GM12801 (cell line): ENCODE results near the gene ICOS.

Source experiments
- TF ChIP-seq, protein P1 (sequence below): IDR thresholded peaks from one replicate; pipeline ENCODE4 v1.5.1; 2011; ENCODE audit warnings: control low read depth; ENCODE audit not compliant: insufficient read length; ENCODE audit errors: extremely low read depth

The ICOS gene, protein sequence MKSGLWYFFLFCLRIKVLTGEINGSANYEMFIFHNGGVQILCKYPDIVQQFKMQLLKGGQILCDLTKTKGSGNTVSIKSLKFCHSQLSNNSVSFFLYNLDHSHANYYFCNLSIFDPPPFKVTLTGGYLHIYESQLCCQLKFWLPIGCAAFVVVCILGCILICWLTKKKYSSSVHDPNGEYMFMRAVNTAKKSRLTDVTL

DNA sequence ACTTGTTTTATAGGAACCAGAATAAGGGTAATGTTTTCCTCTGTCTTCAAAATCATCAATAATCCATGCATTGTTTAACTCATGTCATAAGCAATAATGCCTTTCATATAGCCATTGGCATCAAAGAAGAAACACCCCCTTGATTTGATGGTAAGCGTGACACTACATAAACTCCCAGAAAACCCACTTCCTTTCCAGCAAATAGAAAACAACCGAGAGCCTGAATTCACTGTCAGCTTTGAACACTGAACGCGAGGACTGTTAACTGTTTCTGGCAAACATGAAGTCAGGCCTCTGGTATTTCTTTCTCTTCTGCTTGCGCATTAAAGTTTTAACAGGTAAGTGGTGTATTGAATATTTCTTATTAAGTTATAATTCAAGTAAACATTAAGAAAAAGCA lies at the start of gene ICOS:
Gene ICOS, plus strand, starts transcription at position 229 of the 400 bp plus-strand sequence. Its CDS starts 52 bp downstream, at position 281.
- TF ChIP-seq, protein P1, sequence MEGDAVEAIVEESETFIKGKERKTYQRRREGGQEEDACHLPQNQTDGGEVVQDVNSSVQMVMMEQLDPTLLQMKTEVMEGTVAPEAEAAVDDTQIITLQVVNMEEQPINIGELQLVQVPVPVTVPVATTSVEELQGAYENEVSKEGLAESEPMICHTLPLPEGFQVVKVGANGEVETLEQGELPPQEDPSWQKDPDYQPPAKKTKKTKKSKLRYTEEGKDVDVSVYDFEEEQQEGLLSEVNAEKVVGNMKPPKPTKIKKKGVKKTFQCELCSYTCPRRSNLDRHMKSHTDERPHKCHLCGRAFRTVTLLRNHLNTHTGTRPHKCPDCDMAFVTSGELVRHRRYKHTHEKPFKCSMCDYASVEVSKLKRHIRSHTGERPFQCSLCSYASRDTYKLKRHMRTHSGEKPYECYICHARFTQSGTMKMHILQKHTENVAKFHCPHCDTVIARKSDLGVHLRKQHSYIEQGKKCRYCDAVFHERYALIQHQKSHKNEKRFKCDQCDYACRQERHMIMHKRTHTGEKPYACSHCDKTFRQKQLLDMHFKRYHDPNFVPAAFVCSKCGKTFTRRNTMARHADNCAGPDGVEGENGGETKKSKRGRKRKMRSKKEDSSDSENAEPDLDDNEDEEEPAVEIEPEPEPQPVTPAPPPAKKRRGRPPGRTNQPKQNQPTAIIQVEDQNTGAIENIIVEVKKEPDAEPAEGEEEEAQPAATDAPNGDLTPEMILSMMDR, result no peak

DNA sequence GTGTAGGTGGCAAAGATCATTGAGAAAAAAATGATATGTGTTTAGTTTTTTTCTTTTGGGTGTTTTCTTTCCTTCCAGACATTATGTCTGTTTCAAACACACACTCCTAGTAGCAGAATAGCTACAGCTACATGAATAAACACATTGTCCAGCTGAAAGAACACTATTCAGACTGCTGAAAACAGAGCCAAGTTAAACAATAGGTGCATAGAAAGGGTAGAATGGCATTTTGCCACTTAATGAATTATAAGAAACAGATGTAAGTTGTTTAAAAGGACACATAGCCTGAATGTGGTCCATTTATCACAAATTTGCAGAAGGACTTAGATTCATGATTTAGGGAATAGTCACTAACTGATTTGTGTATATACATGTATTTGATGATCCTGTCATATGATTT lies 48.9 kb upstream of the ICOS start:
- TF ChIP-seq, protein P1, result no peak

DNA sequence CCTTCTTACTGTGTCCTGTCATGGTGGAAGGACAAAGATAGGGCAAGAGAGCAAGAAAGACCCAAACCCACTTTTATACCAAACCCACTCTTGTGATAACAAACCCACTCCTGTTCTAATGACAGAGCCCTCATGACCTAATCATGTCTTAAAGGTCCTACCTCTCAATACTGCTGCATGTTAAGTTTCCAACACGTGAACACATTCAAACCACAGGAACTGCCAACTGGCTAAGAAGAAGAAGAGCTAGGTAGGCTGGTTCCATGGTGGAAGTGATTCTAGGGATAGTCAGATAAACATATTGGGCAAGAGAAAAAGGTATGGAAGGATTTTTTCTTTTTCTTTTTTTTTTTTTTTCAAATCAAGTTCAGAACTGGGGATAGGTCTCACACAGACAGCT lies 47.0 kb upstream of the ICOS start:
- TF ChIP-seq, protein P1, result no peak

DNA sequence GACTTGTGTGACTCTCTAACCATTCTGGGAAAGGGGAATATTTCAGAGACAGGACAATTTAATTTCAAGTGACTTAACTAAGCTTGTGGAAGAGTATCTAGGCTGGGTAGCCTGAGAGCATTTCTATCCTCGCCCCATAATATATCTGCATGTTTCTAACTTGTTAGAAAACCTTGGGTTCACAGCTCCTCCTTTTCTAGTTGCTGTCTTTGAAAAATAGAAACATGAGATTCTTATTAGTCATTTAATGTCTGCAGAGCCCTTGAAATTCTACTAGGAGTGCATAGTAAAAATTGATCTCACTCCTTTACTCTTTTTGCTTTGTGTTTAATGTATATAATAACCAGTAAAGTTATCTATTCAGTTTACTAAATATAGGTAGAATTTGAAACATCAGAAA lies 46.6 kb upstream of the ICOS start:
- TF ChIP-seq, protein P1, result no peak

DNA sequence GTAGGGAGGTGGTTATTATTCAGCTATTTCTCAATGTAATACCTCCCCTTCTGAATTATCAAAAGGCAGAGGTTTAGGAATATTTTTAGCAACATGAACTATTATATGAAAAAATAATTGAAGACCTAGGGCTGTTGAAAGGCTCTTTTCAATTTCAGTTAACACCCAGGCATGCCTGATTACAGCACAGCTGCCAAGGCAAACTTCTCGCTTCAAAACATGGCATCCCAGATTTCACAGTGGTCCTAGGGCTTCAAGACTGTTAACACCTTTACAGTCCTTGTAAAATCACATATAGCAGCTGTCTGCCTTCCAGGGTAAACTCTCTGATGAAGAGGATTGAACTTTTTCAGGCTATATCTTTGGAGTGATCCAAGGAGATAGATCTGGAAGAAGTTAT lies 45.8 kb upstream of the ICOS start:
- TF ChIP-seq, protein P1, result no peak

DNA sequence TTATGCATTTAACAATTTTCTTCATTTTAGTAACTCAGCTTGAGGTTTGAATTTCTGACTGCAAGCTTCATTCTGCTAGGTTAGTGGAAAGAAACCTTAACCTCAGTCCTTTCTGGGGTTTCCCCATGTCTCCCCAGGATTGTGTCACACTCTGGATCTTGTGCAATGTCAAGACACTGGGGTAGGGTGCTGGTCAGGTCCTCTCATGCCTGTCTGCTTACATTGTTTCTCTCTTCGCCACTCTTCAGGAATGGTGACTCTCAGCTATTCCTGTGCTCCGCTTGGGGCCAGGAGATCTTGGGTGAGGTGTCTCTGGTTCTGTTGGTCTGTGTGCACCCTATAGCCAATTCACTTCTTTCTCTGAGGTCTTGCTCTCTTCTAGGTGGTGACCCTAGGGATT lies 45.1 kb upstream of the ICOS start:
- TF ChIP-seq, protein P1, result no peak

DNA sequence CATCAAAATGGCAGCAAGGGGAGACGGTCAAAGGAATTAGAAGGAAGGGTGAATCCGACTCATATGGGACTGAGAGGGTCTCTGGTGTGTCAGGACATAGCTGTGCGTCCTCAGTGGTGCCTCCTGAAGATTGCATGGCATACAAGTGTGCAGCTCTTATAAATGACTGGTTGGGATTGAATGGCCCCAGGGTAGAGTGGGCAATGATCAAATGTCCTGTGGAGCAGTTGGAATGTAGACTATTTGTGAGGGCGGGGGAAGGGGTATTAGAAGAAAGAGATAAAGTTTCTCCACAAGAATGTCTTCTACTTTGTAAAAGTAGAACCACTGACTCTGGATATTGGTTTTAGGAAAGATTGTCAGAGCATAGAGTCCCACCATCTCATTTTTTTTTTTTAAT lies 44.4 kb upstream of the ICOS start:
- TF ChIP-seq, protein P1, result no peak
